Stomach (tissue), 4 donors: ENCODE results near the gene SIRT7.

Experiments used
- CTCF ChIP-seq, 7 experiments: fragments of 450-650 bp in 4 of 7; fragments of 200-600 bp in 3 of 7; sonication (generic) in 3 of 7; IDR thresholded peaks; one replicate each; pipeline ENCODE4 v1.5.1; 2016 to 2019; ENCODE audit warnings: antibody characterized with exemption in 7 of 7, control low read depth in 2 of 7, mild to moderate bottlenecking in 1 of 7
- EP300 ChIP-seq: sonication (generic); formaldehyde crosslinking; IDR thresholded peaks from one replicate; pipeline ENCODE4 v1.6.1; 2017; ENCODE audit warnings: antibody characterized with exemption
- POLR2A ChIP-seq, 4 donors: fragments of 450-650 bp; IDR thresholded peaks; one replicate each; pipeline ENCODE4 v1.6.1; 2016; ENCODE audit warnings: antibody characterized with exemption in 4 of 4, control low read depth in 2 of 4, mild to moderate bottlenecking in 1 of 4, moderate library complexity in 1 of 4
- POLR2AphosphoS5 ChIP-seq, 3 donors: sonication (generic); formaldehyde crosslinking; IDR thresholded peaks; one replicate each; pipeline ENCODE4 v1.6.1; 2016; ENCODE audit warnings: antibody characterized with exemption in 3 of 3

- TF ChIP-seq CTCF (IDR thresholded peaks at IDR 0.05), result no peak
- TF ChIP-seq POLR2A (IDR thresholded peaks at IDR 0.05), result no peak
- no peak for TF ChIP-seq POLR2AphosphoS5 (IDR thresholded peaks at IDR 0.05)
- TF ChIP-seq EP300, result no peak
Measured at GRCh38 chr17:81891303-81891552, 26.7 kb downstream of the SIRT7 start.
